H9 (cell line): Measurements from ENCODE around the gene IMMP2L. TPM values are rescaled to one million over a fixed set of nuclear protein-coding genes. Genes with fewer than 3 reads are reported as not detected.

Experiments
- DNase-seq: peaks from one replicate; pipeline ENCODE4 v3.0.0-alpha.2; 2017
- H2AFZ ChIP-seq: one replicate; pipeline ENCODE4 v1.6.1; 2013; ENCODE audit warnings: mild to moderate bottlenecking, low read length, control low read depth, moderate library complexity
- H2AK5ac ChIP-seq: 2 replicates; pipeline ENCODE4 v1.6.1; 2013; ENCODE audit warnings: low read length, control low read depth, mixed read lengths; ENCODE audit not compliant: insufficient read length
- H2BK120ac ChIP-seq: one replicate; pipeline ENCODE4 v1.6.1; 2013; ENCODE audit warnings: low read depth, mild to moderate bottlenecking, low read length, control low read depth, inconsistent platforms; ENCODE audit not compliant: poor library complexity, severe bottlenecking
- H2BK12ac ChIP-seq: 2 replicates; pipeline ENCODE4 v1.6.1; 2013; ENCODE audit warnings: low read length, control low read depth, mixed read lengths, low read depth; ENCODE audit not compliant: insufficient read length
- H2BK15ac ChIP-seq: 2 replicates; pipeline ENCODE4 v1.6.1; 2013; ENCODE audit warnings: low read depth, low read length, control low read depth
- H2BK20ac ChIP-seq: one replicate; pipeline ENCODE4 v1.6.1; 2013; ENCODE audit warnings: low read depth, mild to moderate bottlenecking, low read length, control low read depth, inconsistent platforms; ENCODE audit not compliant: poor library complexity, severe bottlenecking
- H2BK5ac ChIP-seq: 2 replicates; pipeline ENCODE4 v1.6.1; 2013; ENCODE audit warnings: low read length, control low read depth, mixed read lengths; ENCODE audit not compliant: insufficient read length
- H3K14ac ChIP-seq: 2 replicates; pipeline ENCODE4 v1.6.1; 2013; ENCODE audit warnings: low read length, control low read depth; ENCODE audit not compliant: insufficient read depth
- H3K18ac ChIP-seq: 2 replicates; pipeline ENCODE4 v1.6.1; 2013; ENCODE audit warnings: low read depth, mild to moderate bottlenecking, mixed read lengths, low read length, control low read depth; ENCODE audit not compliant: insufficient read length
- H3K23ac ChIP-seq: 2 replicates; pipeline ENCODE4 v1.6.1; 2013; ENCODE audit warnings: low read length, control low read depth, mixed read lengths, low read depth; ENCODE audit not compliant: insufficient read length
- H3K23me2 ChIP-seq: 2 replicates; pipeline ENCODE4 v1.6.1; 2013; ENCODE audit warnings: low read depth, mild to moderate bottlenecking, mixed read lengths, low read length, control low read depth; ENCODE audit not compliant: insufficient read length, poor library complexity, severe bottlenecking
- H3K27ac ChIP-seq: 2 replicates; pipeline ENCODE4 v1.5.1; 2013; ENCODE audit warnings: low read length, control low read depth, mixed read lengths, low read depth; ENCODE audit not compliant: insufficient read length
- H3K27me3 ChIP-seq: 2 replicates; pipeline ENCODE4 v1.6.1; 2013; ENCODE audit warnings: low read length, control low read depth, inconsistent platforms; ENCODE audit not compliant: insufficient read depth
- H3K4ac ChIP-seq: 2 replicates; pipeline ENCODE4 v1.6.1; 2013; ENCODE audit warnings: low read depth, mild to moderate bottlenecking, control low read depth, inconsistent platforms, low read length, moderate library complexity
- H3K4me1 ChIP-seq: 2 replicates; pipeline ENCODE4 v1.6.1; 2013; ENCODE audit warnings: low read length, control low read depth, inconsistent platforms; ENCODE audit not compliant: insufficient read depth
- H3K4me2 ChIP-seq: 2 replicates; pipeline ENCODE4 v1.6.1; 2013; ENCODE audit warnings: low read length, control low read depth, mixed read lengths; ENCODE audit not compliant: insufficient read length, insufficient read depth
- H3K56ac ChIP-seq: 2 replicates; pipeline ENCODE4 v1.6.1; 2013; ENCODE audit warnings: low read depth, mild to moderate bottlenecking, mixed read lengths, low read length, control low read depth; ENCODE audit not compliant: insufficient read length
- H3K79me1 ChIP-seq: 2 replicates; pipeline ENCODE4 v1.6.1; 2013; ENCODE audit warnings: low read depth, mild to moderate bottlenecking, moderate library complexity, low read length, control low read depth, inconsistent platforms; ENCODE audit not compliant: insufficient read depth, poor library complexity, severe bottlenecking
- H3K79me2 ChIP-seq: 2 replicates; pipeline ENCODE4 v1.6.1; 2013; ENCODE audit warnings: low read length, control low read depth, inconsistent platforms; ENCODE audit not compliant: insufficient read depth
- H3K9ac ChIP-seq: 2 replicates; pipeline ENCODE4 v1.6.1; 2013; ENCODE audit warnings: low read length, control low read depth, mixed read lengths; ENCODE audit not compliant: insufficient read length; ENCODE audit errors: extremely low read depth
- H3K9me3 ChIP-seq: one replicate; pipeline ENCODE4 v1.6.1; 2013; ENCODE audit warnings: low read depth, low read length, inconsistent platforms; ENCODE audit not compliant: control insufficient read depth
- H3T11ph ChIP-seq: one replicate; pipeline ENCODE4 v1.6.1; 2013; ENCODE audit warnings: mild to moderate bottlenecking, low read length, control low read depth, inconsistent platforms
- H4K20me1 ChIP-seq: one replicate; pipeline ENCODE4 v1.6.1; 2013; ENCODE audit not compliant: control insufficient read depth, insufficient read length, insufficient read depth
- H4K5ac ChIP-seq: 2 replicates; pipeline ENCODE4 v1.6.1; 2013; ENCODE audit warnings: low read depth, mild to moderate bottlenecking, mixed read lengths, low read length, control low read depth; ENCODE audit not compliant: insufficient read length
- H4K8ac ChIP-seq: replicated peaks from 2 replicates; pipeline ENCODE4 v1.6.1; 2013; ENCODE audit warnings: low read length, control low read depth, mixed read lengths, low read depth; ENCODE audit not compliant: insufficient read length
- H4K91ac ChIP-seq: 2 replicates; pipeline ENCODE4 v1.6.1; 2013; ENCODE audit warnings: low read depth, mild to moderate bottlenecking, moderate library complexity, mixed read lengths, low read length, control low read depth; ENCODE audit not compliant: insufficient read length
- H3K27ac Mint-ChIP-seq, 3 experiments: 2 replicates in 2 of 3; 3 replicates in 1 of 3; pipeline ENCODE4 v1.8.0; 2020 to 2021; ENCODE audit warnings: mixed read lengths in 3 of 3, mild to moderate bottlenecking in 1 of 3, moderate library complexity in 1 of 3
- H3K27me3 Mint-ChIP-seq: 2 replicates; pipeline ENCODE4 v1.8.0; 2021; ENCODE audit warnings: low read depth, mild to moderate bottlenecking, moderate library complexity, mixed read lengths
- H3K36me3 Mint-ChIP-seq, 3 experiments: 2 replicates in 2 of 3; 3 replicates in 1 of 3; pipeline ENCODE4 v1.8.0; 2020 to 2021; ENCODE audit warnings: low read depth in 3 of 3, mixed read lengths in 3 of 3; ENCODE audit not compliant: insufficient read depth in 1 of 3
- H3K4me1 Mint-ChIP-seq, 2 experiments: 2 replicates each; pipeline ENCODE4 v1.8.0; 2020; ENCODE audit warnings: mixed read lengths in 2 of 2
- H3K4me3 Mint-ChIP-seq, 2 experiments: 2 replicates in 1 of 2; 3 replicates in 1 of 2; pipeline ENCODE4 v1.8.0; 2020 to 2021; ENCODE audit warnings: mild to moderate bottlenecking in 2 of 2, mixed read lengths in 2 of 2, moderate library complexity in 1 of 2
- H3K9me3 Mint-ChIP-seq, 2 experiments: 2 replicates in 1 of 2; 3 replicates in 1 of 2; pipeline ENCODE4 v1.8.0; 2020; ENCODE audit warnings: mild to moderate bottlenecking in 2 of 2, mixed read lengths in 2 of 2, moderate library complexity in 1 of 2
- WGBS: extraction: QIAGEN DNeasy Blood & Tissue Kit; methylation state at CpG from one replicate; pipeline ENCODE4 v1.1.7; 2013; ENCODE audit warnings: missing lambda C conversion rate, low lambda C conversion rate, mixed read lengths; ENCODE audit not compliant: insufficient read length; ENCODE audit errors: extremely low coverage; 5-methylcytosine and 5-hydroxymethylcytosine counted together
- total RNA-seq: library from RNA; stranded (reverse); gene quantifications from 2 replicates; pipeline ENCODE4 v1.2.1, GENCODE V29; 2021
- TF ChIP-seq, protein P1 (sequence below): fragments of 200-600 bp; sonication (generic); conservative IDR thresholded peaks from 3 replicates; pipeline ENCODE4 v1.8.0; 2021; ENCODE audit warnings: antibody characterized with exemption, mild to moderate bottlenecking

Gene IMMP2L
- total RNA-seq, 1 experiment from 2014 or later, result 14.7 TPM

DNA sequence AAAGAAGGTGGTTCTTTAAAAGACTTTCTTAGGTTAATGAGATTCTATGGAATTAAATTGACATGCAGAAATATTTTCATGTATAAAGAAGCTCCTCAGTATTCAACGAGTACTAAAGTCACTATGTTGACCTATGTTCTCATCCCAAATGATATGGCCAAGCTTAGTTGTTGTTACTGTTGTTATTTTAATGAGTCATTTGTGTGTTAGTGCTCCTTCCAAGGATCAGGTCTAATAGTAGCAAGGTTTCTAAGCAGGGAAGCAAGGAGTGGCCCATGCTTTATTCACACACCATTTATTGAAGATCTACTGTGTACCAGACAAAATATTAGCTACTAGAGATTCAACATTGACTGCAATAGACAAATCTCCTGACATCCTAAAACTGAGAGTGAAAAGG, 429.5 kb downstream of the IMMP2L start:
- no peak overlapping the region for H3K4me3 Mint-ChIP-seq
- Histone ChIP-seq H4K5ac (no peak overlapping the region), H3T11ph (no peak overlapping the region), H3K56ac (no peak overlapping the region), H3K23ac (no peak overlapping the region), H3K79me1 (no peaks in the 10 kb centered on the region), H3K18ac (no peak overlapping the region), H3K9me3 (no peaks in the 10 kb centered on the region), H2BK12ac (no peak overlapping the region), H3K23me2 (no peaks in the 10 kb centered on the region), H2AFZ (no peak overlapping the region), H3K79me2 (no peaks in the 10 kb centered on the region), H3K9ac (no peak overlapping the region), H3K27me3 (no peaks in the 10 kb centered on the region), H2BK15ac (no peak overlapping the region), H4K20me1 (no peaks in the 10 kb centered on the region), H3K27ac (no peak overlapping the region), H2AK5ac (no peak overlapping the region), H2BK120ac (no peak overlapping the region), H3K4me2 (no peak overlapping the region), H4K8ac (no peak overlapping the region), H2BK20ac (no peak overlapping the region), H2BK5ac (no peak overlapping the region), H3K4ac (no peak overlapping the region), H4K91ac (no peak overlapping the region), H3K4me1 (no peaks in the 10 kb centered on the region), H3K14ac (no peak overlapping the region)
- no peaks in the 10 kb centered on the region for H3K36me3 Mint-ChIP-seq
- no peaks in the 10 kb centered on the region for H3K9me3 Mint-ChIP-seq
- WGBS, result no CpG with 5 or more reads among the region's 1 CpG
- H3K27me3 Mint-ChIP-seq, result no peaks in the 10 kb centered on the region
- H3K27ac Mint-ChIP-seq, result no peak overlapping the region; a peak in 2 of 7 replicates
- TF ChIP-seq, protein P1, sequence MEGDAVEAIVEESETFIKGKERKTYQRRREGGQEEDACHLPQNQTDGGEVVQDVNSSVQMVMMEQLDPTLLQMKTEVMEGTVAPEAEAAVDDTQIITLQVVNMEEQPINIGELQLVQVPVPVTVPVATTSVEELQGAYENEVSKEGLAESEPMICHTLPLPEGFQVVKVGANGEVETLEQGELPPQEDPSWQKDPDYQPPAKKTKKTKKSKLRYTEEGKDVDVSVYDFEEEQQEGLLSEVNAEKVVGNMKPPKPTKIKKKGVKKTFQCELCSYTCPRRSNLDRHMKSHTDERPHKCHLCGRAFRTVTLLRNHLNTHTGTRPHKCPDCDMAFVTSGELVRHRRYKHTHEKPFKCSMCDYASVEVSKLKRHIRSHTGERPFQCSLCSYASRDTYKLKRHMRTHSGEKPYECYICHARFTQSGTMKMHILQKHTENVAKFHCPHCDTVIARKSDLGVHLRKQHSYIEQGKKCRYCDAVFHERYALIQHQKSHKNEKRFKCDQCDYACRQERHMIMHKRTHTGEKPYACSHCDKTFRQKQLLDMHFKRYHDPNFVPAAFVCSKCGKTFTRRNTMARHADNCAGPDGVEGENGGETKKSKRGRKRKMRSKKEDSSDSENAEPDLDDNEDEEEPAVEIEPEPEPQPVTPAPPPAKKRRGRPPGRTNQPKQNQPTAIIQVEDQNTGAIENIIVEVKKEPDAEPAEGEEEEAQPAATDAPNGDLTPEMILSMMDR, result no peak
- peaks cover 9 to 10% of the 10 kb centered on the region in 2 experiments for H3K4me1 Mint-ChIP-seq
- no peak for DNase-seq
